A549 (cell line): ENCODE results near the gene VIPR2. TPM values are rescaled to one million over a fixed set of nuclear protein-coding genes. Genes with fewer than 3 reads are reported as not detected.
A peak's percentile ranks its signal among the peaks of the same experiment; 100 is the strongest.

ENCODE experiments used
- ATAC-seq, 2 experiments: fragments of 200-7000 bp in 1 of 2; fragments of >200 bp in 1 of 2; cut with Nextera tagmentation in 1 of 2; cut with Tn5 transposase in 1 of 2; 3 replicates each; pipeline versions ENCODE4 v1.8.0 to v1.9.1; 2018 to 2020; ENCODE audit warnings: mild to moderate bottlenecking in 1 of 2, moderate library complexity in 1 of 2
- CTCF ChIA-PET: fragments of 300-600 bp; sonication (Branson Sonifier 250); formaldehyde crosslinking; extraction: SDS; loops from one replicate; lab custom pipeline; 2021; ENCODE audit warnings: antibody characterized with exemption, inconsistent platforms; lab: Yijun Ruan, JAX
- POLR2A ChIA-PET: fragments of 350-600 bp; formaldehyde crosslinking; extraction: SDS; loops from one replicate; lab custom pipeline; 2021; ENCODE audit warnings: antibody characterized with exemption, inconsistent platforms; lab: Yijun Ruan, JAX
- DNase-seq, 2 experiments: peaks; one replicate each; pipeline versions ENCODE4 v3.0.0 to v3.0.0-alpha.2; 2011 to 2016; ENCODE audit warnings: low read depth in 1 of 2, low spot score in 1 of 2
- FAIRE-seq: peaks from 2 replicates; lab custom pipeline; 2011; peaks lifted over from hg19 to GRCh38; lab: Jason Lieb, UNC
- H3K27ac ChIP-seq, 2 experiments: fragments of >200 bp; sonication (Bioruptor Twin); formaldehyde crosslinking; 3 replicates each; pipeline ENCODE4 v1.5.1; 2016 to 2017
- H3K4me1 ChIP-seq: fragments of >200 bp; sonication (Bioruptor Twin); formaldehyde crosslinking; 3 replicates; pipeline ENCODE4 v1.6.1; 2016
- H3K4me2 ChIP-seq: fragments of >200 bp; sonication (Bioruptor Twin); formaldehyde crosslinking; 3 replicates; pipeline ENCODE4 v1.6.1; 2016
- H3K4me3 ChIP-seq: fragments of >200 bp; sonication (Bioruptor Twin); formaldehyde crosslinking; 3 replicates; pipeline ENCODE4 v1.5.1; 2016
- H3K9me3 ChIP-seq: fragments of >200 bp; sonication (Bioruptor Twin); formaldehyde crosslinking; 3 replicates; pipeline ENCODE4 v1.6.1; 2016
- CBX2 ChIP-seq: fragments of 200-600 bp; sonication (generic); IDR thresholded peaks from 2 replicates; pipeline ENCODE4 v1.6.1; 2016; ENCODE audit warnings: low read depth, mild to moderate bottlenecking, borderline replicate concordance
- CHD2 ChIP-seq: fragments of 150-350 bp; IDR thresholded peaks from 2 replicates; pipeline ENCODE4 v1.6.1; 2014; ENCODE audit warnings: low read length; ENCODE audit not compliant: partially characterized antibody
- E2F6 ChIP-seq: IDR thresholded peaks from 2 replicates; pipeline ENCODE4 v1.6.1; 2012; ENCODE audit warnings: low read depth, borderline replicate concordance
- EHMT2 ChIP-seq: fragments of 200-600 bp; sonication (generic); IDR thresholded peaks from 2 replicates; pipeline ENCODE4 v1.6.1; 2016; ENCODE audit warnings: antibody characterized with exemption, low read depth, mild to moderate bottlenecking, moderate library complexity
- EP300 ChIP-seq, 2 experiments: fragments of >200 bp; sonication (Bioruptor Twin); formaldehyde crosslinking; IDR thresholded peaks; 2 replicates in 1 of 2; 3 replicates in 1 of 2; pipeline ENCODE4 v1.6.1; 2016 to 2017
- GATA3 ChIP-seq: IDR thresholded peaks from 2 replicates; pipeline ENCODE4 v1.6.1; 2012; ENCODE audit warnings: borderline replicate concordance
- HDAC2 ChIP-seq: fragments of 200-600 bp; sonication (generic); IDR thresholded peaks from 2 replicates; pipeline ENCODE4 v1.6.1; 2016
- HOXA7 ChIP-seq: fragments of 250-450 bp; sonication (Bioruptor Pico); IDR thresholded peaks from 2 replicates; pipeline ENCODE4 v1.5.0; 2020; ENCODE audit warnings: mild to moderate bottlenecking, moderate library complexity
- HOXB13 ChIP-seq: fragments of 250-450 bp; sonication (Bioruptor Pico); IDR thresholded peaks from 2 replicates; pipeline ENCODE4 v1.5.0; 2020; ENCODE audit warnings: low read depth, mild to moderate bottlenecking, moderate library complexity
- JUN ChIP-seq, 2 experiments: fragments of >200 bp; sonication (Bioruptor Twin); formaldehyde crosslinking; IDR thresholded peaks; 2 replicates in 1 of 2; 3 replicates in 1 of 2; pipeline ENCODE4 v1.6.1; 2016 to 2017
- JUNB ChIP-seq: fragments of >200 bp; sonication (Bioruptor Twin); formaldehyde crosslinking; IDR thresholded peaks from 2 replicates; pipeline ENCODE4 v1.6.1; 2016
- KDM1A ChIP-seq: fragments of 200-600 bp; sonication (generic); IDR thresholded peaks from 2 replicates; pipeline ENCODE4 v1.6.1; 2016; ENCODE audit warnings: low read depth, mild to moderate bottlenecking
- KDM5A ChIP-seq: fragments of 200-600 bp; sonication (generic); IDR thresholded peaks from 2 replicates; pipeline ENCODE4 v1.6.1; 2016; ENCODE audit warnings: antibody characterized with exemption, mild to moderate bottlenecking
- MAZ ChIP-seq: fragments of 150-350 bp; IDR thresholded peaks from 2 replicates; pipeline ENCODE4 v1.6.1; 2014; ENCODE audit warnings: antibody characterized with exemption, low read depth, low read length, borderline replicate concordance
- NPAS2 ChIP-seq: fragments of 250-450 bp; sonication (Bioruptor Pico); IDR thresholded peaks from 2 replicates; pipeline ENCODE4 v1.8.0; 2022; ENCODE audit warnings: mild to moderate bottlenecking, moderate library complexity, borderline replicate concordance
- RAD21 ChIP-seq, 2 experiments: fragments of >200 bp in 1 of 2; sonication (Bioruptor Twin) in 1 of 2; formaldehyde crosslinking in 1 of 2; IDR thresholded peaks in 1 of 2; conservative IDR thresholded peaks in 1 of 2; 2 replicates in 1 of 2; 3 replicates in 1 of 2; pipeline ENCODE4 v1.6.1; 2012 to 2018; ENCODE audit warnings: inconsistent platforms in 1 of 2
- RFX5 ChIP-seq: fragments of 450-650 bp; IDR thresholded peaks from 2 replicates; pipeline ENCODE4 v1.7.1; 2014; ENCODE audit warnings: antibody characterized with exemption, mild to moderate bottlenecking, moderate library complexity
- SREBF2 ChIP-seq: fragments of 450-650 bp; IDR thresholded peaks from 2 replicates; pipeline ENCODE4 v1.6.1; 2014; ENCODE audit warnings: mild to moderate bottlenecking, moderate library complexity
- TFCP2L1 ChIP-seq: fragments of 250-450 bp; sonication (Bioruptor Pico); IDR thresholded peaks from 2 replicates; pipeline ENCODE4 v1.5.0; 2021; ENCODE audit warnings: mild to moderate bottlenecking
- TP53 ChIP-seq: fragments of 250-450 bp; sonication (Bioruptor Pico); IDR thresholded peaks from 2 replicates; pipeline ENCODE4 v1.5.0; 2021; ENCODE audit warnings: mild to moderate bottlenecking, moderate library complexity
- ZNF302 ChIP-seq: fragments of 250-450 bp; sonication (Bioruptor Pico); IDR thresholded peaks from 2 replicates; pipeline ENCODE4 v1.9.0; 2021; ENCODE audit warnings: inconsistent platforms, mild to moderate bottlenecking, moderate library complexity
- WGBS: methylation state at CpG from one replicate; pipeline ENCODE4 v1.1.6; 2017; ENCODE audit errors: missing lambda C conversion rate; 5-methylcytosine and 5-hydroxymethylcytosine counted together
- polyA plus RNA-seq, 4 experiments: library from polyadenylated mRNA; depleted of rRNA in 3 of 4; stranded (reverse); fragments of >200 nt; fragmentation: RNase III in 1 of 4; extraction: RNeasy Plus Mini Kit Qiagen cat#74134 plus additional on column Dnase treatment in 1 of 4; gene quantifications; 2 replicates in 3 of 4; 3 replicates in 1 of 4; pipeline ENCODE4 v1.2.3, GENCODE V29; 2011 to 2017
- TF ChIP-seq, protein P1 (sequence below): fragments of 250-450 bp; sonication (Bioruptor Pico); IDR thresholded peaks from 2 replicates; pipeline ENCODE4 v1.5.0; 2021; ENCODE audit warnings: mild to moderate bottlenecking, moderate library complexity, borderline replicate concordance
- TF ChIP-seq, protein P2 (sequence below): fragments of >200 bp; sonication (Bioruptor Twin); formaldehyde crosslinking; IDR thresholded peaks from 2 replicates; pipeline ENCODE4 v1.6.1; 2016
- TF ChIP-seq, protein P3 (sequence below): fragments of 150-350 bp; IDR thresholded peaks from 2 replicates; pipeline ENCODE4 v1.6.1; 2014; ENCODE audit warnings: low read depth, mild to moderate bottlenecking, low read length

VIPR2 gene
- polyA plus RNA-seq, 2 of the 4 experiments (the other 2 are of a cell fraction): not detected

DNA sequence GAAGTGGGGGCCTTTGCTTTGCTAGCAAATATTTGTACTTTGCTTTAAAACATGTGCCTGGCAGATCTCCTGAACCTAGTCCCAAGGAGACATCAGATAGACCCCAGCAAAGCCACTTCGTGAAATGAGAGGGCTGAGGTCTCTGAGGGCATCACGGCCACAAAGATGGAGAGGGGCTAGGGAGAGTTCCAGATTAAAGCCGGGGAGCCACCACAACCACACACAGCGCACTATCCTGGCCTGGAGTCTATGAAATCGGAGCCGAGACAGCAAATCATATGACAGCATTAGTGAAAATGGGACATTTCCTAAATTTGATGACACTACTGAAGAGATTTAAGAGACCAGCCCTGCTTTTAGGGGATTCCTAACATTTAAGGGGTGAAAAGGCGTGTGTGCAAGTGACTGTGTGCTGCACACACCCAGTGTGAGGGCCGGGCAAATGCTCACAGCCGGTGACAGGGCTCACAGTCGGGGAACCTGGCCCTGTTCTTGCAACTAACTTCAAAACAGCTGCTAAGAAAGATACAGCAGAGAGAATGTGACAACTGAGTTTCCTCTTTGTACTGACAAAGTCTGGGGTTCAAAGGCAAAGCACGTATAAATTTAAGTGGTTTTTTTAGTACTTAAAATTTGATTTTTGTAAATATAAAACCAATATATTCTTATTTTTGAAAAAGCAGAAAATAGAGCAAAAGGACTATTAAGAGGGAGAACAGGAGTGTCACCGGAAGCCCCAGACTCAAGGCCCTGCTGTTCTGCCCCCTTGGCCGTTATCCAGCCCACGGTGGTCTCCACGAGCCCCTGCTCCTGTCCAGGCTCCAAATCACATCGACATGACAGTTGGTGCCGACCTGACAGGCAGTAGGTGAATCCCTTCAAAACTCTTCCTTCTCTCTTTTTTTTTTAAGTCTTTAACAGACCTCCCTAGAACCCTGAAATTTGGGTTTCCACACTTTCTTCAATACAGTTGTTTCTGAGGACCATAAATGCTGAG is 49.5 kb downstream of the VIPR2 start:
- DNase-seq: no peak
- POLR2A ChIA-PET: no interaction called here
- FAIRE-seq: no peak
- WGBS: 50% methylated on average over 17 of the region's 17 CpGs
- H3K4me2 ChIP-seq: no peak overlapping the region
- no peaks in the 10 kb centered on the region for H3K4me1 ChIP-seq
- CTCF ChIA-PET: no interaction called here
- H3K27ac ChIP-seq: no peak overlapping the region
- ATAC-seq: no peak
- H3K4me3 ChIP-seq: no peak overlapping the region
- H3K9me3 ChIP-seq: no peaks in the 10 kb centered on the region
- TF ChIP-seq TP53: no peak
- TF ChIP-seq, all 56 proteins: peak for 0

DNA sequence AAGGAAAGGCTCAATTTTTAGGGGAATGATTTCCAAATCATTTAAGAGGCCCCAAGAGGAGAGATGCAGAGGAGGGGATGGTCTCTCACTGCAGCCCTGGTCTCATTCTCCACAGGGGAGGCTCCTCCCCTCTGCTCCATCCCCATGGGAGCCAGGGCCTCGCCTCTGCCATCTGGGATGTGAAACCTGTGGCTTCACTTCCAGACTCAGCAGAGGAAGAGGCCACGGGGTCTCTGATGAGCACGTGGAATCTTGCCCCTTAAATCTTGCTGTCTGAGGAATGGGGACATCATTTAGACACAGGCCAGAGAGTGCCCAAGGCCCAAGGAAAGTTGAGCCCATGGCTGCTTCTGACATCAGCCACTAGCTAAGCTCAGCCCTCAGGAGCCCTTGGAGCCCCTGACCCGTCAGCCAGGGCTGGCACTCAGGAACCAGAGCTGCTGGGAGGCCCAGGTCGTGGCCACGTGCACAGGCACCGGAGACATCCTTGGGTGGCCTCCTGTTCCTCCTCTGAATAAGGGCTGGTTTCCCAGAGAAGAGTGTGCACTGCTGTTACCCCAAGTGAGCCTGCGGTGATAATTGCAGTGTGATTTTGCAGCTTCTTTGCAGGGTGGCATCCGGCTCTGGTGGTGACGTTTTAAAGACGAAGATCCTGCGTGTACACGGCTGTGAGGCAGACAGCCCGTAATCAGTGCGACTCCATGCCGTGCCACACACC is 50.5 kb downstream of the VIPR2 start:
- TF ChIP-seq TFCP2L1 (CRISPR knock-in tag) (no peak), NPAS2 (CRISPR knock-in tag) (no peak), CHD2 (no peak), SREBF2 (no peak), JUN (IDR thresholded peaks at IDR 0.05) (no peak), HDAC2 (no peak), CBX2 (no peak)
- TF ChIP-seq, all 56 proteins: peak for 0
- Histone ChIP-seq H3K4me2 (no peak overlapping the region), H3K4me1 (no peaks in the 10 kb centered on the region), H3K4me3 (no peak overlapping the region), H3K27ac (no peak overlapping the region), H3K9me3 (no peaks in the 10 kb centered on the region)
- FAIRE-seq: no peak
- WGBS: 75% methylated on average over 13 of the region's 16 CpGs
- ChIA-PET CTCF (no interaction called here), POLR2A (no interaction called here)
- no peak for DNase-seq
- peak in 1 of 2 experiments; percentile 15; a peak in 1 of 6 replicates for ATAC-seq

- ChIA-PET CTCF (no interaction called here), POLR2A (no interaction called here)
- Histone ChIP-seq H3K27ac (no peak overlapping the region), H3K4me2 (no peak overlapping the region), H3K9me3 (no peaks in the 10 kb centered on the region), H3K4me3 (no peak overlapping the region), H3K4me1 (no peaks in the 10 kb centered on the region)
- DNase-seq: no peak
- ATAC-seq: no peak
- no peak for FAIRE-seq
- TF ChIP-seq E2F6 (no peak), EHMT2 (no peak), GATA3 (no peak), RFX5 (no peak), JUNB (no peak), HOXB13 (CRISPR knock-in tag) (no peak), JUN (IDR thresholded peaks at IDR 0.05) (no peak), EP300 (IDR thresholded peaks at IDR 0.05) (no peak), KDM5A (no peak), RAD21 (conservative IDR thresholded peaks at IDR 0.05 in 1 of 2, IDR thresholded peaks at IDR 0.05 in 1 of 2) (no peak), ZNF302 (CRISPR knock-in tag) (no peak), KDM1A (no peak), CBX2 (no peak), HOXA7 (CRISPR knock-in tag) (no peak), MAZ (no peak), SREBF2 (no peak)
- TF ChIP-seq, protein P1, sequence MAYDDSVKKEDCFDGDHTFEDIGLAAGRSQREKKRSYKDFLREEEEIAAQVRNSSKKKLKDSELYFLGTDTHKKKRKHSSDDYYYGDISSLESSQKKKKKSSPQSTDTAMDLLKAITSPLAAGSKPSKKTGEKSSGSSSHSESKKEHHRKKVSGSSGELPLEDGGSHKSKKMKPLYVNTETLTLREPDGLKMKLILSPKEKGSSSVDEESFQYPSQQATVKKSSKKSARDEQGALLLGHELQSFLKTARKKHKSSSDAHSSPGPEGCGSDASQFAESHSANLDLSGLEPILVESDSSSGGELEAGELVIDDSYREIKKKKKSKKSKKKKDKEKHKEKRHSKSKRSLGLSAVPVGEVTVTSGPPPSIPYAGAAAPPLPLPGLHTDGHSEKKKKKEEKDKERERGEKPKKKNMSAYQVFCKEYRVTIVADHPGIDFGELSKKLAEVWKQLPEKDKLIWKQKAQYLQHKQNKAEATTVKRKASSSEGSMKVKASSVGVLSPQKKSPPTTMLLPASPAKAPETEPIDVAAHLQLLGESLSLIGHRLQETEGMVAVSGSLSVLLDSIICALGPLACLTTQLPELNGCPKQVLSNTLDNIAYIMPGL: no peak
- TF ChIP-seq, protein P2, sequence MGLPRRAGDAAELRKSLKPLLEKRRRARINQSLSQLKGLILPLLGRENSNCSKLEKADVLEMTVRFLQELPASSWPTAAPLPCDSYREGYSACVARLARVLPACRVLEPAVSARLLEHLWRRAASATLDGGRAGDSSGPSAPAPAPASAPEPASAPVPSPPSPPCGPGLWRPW: no peak
- TF ChIP-seq, protein P3, sequence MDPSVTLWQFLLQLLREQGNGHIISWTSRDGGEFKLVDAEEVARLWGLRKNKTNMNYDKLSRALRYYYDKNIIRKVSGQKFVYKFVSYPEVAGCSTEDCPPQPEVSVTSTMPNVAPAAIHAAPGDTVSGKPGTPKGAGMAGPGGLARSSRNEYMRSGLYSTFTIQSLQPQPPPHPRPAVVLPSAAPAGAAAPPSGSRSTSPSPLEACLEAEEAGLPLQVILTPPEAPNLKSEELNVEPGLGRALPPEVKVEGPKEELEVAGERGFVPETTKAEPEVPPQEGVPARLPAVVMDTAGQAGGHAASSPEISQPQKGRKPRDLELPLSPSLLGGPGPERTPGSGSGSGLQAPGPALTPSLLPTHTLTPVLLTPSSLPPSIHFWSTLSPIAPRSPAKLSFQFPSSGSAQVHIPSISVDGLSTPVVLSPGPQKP: no peak
- WGBS: 71% methylated on average over 26 of the region's 31 CpGs
Measured at GRCh38 chr7:159093351-159093971, 51.2 kb downstream of the VIPR2 start.
